CD4-positive, alpha-beta T cell treated with Interleukin-17A for 1 hour (primary cell): ENCODE data around the gene SPRR5.

ENCODE experiments used
- DNase-seq: peaks from one replicate; pipeline ENCODE4 v3.0.0-alpha.2; 2020

SPRR5 gene, protein sequence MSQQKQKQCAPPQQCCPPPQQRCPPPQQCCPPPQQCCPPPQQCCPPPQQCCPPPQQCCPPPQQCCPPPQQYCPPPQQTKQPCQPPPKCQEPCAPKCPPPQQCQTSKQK

DNA sequence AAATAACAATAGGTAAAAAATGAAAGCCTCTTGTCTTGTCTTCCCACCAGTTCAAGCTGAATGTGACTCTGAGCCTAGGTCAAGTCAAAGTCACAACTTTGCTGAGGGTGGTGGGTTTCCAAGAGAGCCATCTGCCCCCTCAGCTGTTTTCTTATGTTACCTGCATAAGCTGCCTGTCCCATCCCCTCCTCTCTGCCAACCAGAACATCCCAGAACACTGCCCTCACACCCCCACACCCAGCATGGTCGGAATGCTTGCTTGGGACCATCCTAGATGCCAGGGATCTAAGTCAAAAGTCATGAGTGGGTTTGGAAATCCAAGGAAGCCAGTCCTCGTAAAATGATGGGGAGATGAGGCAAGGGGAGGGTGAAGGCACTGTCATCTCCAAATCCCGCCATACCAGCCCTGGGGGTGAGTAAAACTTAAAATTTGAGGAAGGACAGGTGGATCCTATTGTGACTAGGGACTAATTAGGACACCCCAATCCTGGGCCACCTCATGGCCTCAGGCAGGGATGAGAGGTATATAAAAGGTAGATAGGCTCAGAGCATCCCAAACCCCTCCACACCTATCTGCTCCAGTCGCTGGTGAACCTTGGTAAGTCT is at the start of gene SPRR5:
SPRR5 (plus strand) TSS at position 556 of the 606 bp plus-strand sequence. CDS start 1,349 bp downstream, outside the sequence.
- no peak for DNase-seq

DNA sequence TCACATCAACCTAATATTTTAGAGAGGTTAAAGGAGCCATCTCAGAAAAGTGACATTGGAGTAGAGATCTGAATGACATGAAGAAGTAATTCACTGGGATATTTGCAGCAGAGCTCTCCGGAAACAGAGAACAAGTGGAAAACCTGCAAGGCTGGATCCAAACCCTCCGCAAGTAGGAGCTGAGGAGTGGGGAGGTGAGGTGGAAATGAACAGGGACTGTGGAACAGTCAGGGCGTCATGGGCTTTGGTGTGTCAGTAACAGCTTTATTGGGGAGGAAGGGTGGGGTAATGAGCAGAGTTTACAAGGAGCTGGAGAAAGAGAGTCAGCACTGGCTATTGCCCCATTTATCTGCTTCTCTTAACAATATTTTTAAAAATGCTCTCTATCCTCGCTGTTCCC is 48.0 kb upstream of the SPRR5 start:
- no peak for DNase-seq

DNA sequence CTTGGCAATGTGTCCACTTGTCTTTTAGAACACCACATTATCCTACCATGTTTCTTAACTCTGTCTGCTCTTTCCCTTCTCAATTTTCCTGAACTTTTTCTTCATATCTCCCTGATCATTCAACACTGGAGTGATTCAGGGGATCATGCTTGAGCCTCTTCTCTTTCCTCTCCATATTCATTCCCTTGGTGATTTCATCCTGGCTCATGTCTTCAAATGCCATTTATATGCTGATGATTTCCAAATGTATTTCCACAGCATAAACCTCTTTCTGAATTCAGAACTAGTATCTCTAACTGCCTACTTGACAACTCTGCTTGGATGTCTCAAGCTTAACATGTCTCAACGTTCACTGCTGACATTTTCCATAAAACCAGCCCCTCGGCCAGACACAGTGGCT is 47.1 kb upstream of the SPRR5 start:
- no peak for DNase-seq

DNA sequence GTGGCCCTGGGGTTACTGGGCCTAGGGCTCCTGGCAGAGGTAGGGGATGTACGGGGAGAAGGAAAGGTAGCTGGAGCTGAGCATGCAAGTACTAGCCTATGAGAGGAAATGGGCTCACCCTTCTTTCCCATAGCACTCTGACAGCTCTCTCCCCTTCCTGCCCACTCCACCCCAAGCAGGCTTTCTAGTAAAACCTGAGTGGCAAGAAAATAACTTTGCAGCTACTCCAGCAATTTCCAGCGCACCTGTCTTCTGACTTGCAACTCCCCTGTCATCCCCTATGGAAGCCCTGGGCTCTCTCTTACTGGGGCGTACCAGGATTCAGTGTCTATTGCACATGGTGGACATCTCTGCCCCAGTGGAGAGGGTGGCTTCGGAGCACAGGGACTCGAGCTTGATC is 45.4 kb upstream of the SPRR5 start:
- DNase-seq: no peak

DNA sequence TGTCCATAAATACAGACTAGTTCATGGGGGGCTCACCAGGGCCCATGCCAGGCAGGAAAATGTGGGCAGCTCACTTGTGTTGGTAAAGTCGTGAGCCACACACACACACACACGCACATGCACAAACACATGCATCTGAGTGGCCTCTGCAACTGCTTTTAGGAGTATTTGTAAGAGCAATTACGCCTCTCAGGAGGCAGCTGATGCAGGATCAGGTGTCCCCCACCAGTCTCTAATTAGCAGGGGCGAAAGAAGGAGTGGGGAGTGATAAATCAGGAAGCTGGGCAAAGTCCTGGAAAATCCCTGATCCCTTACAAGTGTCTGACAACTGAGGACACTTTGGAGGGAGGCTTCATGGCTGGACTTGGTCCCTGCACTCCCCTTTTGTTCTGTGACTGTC is 44.4 kb upstream of the SPRR5 start:
- no peak for DNase-seq

DNA sequence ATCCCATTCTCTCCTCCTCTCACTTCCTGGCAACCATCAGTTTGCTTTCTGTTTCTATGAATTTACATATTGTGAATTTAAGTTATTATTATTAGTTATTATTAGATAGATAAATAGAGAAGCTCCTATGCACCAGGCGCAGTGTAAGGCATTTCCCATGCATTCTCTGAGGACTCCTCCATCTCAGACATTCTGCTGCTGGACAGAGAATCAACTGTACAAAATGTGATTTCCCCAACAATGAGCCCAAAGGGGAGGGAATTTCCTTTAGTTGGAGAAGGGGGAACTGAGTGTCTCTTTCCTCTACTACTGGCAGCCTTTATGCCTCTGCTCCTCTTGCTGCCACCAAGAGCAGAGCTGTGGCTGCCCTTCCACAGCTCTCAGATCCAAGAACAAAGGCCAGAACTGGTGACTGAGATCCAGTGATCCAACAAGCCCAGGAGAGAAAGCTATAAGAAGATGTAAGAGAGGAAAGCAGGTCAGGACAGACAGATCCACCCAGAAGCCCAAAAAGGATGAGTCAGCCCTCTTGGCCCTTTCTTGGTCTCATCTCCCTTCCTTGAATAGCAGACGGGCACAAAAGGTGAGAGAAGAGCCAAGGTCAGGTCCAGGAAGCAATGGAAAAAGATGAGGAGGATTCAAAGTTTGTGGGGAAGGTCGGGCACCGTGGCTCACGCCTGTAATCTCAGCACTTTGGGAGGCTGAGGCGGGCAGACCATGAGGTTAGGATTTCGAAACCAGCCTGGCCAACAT is 42.1 kb upstream of the SPRR5 start:
- no peak for DNase-seq

DNA sequence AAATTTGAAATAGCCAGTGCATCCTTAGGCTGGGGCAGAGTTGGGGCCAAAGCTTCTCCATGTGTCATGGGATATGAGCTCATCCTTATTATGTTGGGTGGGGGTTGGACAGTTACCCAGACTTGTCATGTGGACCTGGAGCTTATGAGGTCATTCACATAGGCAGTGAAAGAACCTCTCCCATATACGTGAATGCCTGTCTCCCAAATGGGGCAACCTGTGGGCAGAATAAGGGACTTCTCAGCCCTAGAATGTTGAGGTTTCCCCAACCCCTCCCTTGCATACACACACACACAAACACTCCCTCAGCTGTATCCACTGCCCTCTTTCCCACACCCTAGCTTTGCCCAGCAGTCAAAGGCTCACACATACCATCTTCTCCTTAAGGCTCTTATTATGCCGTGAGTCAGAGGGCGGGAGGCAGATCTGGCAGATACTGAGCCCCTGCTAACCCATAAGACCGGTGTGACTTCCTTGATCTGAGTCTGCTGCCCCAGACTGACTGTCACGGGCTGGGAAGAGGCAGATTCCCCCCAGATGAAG is 40.9 kb upstream of the SPRR5 start:
- DNase-seq: no peak

DNA sequence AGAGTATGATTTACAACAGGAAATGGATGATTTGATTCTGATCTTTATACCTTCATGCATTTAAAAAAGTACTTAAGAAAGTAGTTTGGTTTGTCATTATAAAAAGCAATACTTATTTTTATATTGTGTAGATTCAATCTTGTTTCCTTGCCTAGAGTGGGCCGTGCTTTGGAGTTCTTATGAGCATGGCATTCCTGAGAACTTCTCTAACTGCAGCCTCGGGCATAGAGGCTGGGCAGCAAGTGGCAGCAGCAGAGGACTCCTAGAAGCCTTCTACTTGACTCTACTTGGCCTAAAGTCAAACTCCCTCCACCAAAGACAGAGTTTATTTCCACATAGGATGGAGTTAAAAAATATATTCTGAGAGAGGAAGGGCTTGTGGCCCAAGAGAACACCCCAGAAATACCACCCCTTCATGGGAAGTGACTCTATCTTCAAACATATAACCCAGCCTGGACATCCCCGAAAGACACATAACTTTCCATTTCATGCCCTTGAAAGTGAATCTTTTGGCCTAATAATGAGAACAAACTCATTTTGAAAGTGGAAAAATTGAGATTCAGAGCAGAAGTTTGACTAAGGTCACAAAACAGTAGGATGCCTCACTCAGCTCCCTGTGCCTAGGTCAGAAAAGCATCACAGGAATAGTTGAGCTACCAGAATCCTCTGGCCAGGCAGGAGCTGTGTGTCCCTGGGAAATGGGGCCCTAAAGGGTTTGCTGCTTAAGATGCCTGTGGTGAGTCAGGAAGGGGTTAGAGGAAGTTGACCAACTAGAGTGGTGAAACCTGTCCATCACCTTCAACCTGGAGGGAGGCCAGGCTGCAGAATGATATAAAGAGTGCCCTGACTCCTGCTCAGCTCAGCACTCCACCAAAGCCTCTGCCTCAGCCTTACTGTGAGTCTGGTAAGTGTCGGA is 39.1 kb upstream of the SPRR5 start, which contains the start of gene IVL:
IVL (plus strand) TSS at position 861 of the 916 bp plus-strand sequence. CDS start 1,252 bp downstream, outside the sequence.
- DNase-seq: no peak

DNA sequence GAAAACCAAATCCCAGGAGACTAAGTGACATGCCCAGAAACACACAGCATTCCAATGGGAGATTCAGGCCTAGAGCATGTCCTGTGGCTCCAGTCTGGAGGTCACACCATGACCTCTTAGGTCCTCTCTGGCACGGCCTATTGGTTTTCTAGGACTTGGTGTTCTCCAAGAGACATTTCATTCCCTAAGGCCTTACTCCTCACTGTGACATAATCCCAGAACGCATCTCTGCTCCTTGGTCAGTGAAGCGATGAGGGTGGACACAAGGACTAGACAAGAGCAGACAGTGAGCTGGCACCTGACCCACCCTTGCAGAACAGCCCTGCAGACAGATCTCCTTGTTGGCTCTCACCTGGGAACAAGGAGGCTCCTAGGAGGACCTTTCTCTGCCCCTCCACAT is 37.8 kb upstream of the SPRR5 start:
- no peak for DNase-seq

DNA sequence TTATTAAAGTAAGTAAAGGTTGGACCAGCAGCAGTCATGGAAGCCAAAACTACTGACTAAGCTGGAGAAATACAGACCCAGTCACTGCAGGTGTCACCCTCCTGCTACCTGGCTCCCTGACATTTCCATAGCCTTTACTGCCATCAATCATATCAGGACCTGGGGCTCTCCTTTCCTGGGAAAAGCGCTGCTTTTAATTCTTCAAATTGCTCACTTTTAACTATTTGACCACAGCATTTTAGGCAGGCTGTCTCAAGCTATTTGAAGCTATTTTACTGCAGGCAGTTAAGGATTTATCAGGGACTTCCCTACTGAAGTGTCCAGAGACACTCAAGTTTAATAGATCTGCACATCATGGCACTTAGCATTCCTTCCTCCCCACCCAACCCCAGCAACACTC is 34.5 kb upstream of the SPRR5 start:
- no peak for DNase-seq

DNA sequence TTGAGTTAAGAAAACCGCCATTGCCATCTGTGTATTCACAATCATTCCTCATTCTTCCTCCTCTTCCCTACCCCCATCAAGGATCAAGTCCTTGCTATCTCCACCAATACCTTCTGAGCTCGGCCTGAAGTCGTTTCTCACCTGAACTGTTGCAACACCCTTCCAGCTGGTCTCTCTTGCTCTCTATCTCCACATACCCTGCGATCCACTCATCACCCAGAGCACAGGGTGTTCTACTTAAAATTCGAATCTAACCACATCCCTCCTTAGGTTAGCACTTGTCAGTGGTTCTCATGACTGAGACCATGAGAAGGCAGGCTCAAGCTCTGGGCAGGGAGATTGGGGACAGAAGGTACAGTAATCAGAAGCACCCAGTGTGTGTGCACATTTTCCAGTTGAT is 34.1 kb upstream of the SPRR5 start:
- DNase-seq: peak; percentile 9

DNA sequence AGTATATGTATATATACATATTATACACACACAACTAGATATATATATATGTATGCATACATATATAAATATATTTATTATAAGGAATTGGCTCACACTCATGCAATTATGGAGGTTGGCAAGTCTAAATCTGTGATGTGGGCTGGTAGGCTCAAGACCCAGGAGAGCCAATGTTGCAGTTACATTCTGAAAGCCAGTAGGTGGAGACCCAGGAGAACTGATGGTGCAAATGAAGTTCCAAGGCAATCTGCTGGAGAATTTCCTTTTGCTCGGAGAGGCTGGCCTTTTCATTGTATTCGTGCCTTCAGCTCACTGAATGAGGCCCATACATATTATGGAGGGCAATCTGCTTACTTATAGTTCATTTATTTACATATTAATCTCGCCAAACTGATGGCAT is 29.2 kb upstream of the SPRR5 start:
- no peak for DNase-seq

DNA sequence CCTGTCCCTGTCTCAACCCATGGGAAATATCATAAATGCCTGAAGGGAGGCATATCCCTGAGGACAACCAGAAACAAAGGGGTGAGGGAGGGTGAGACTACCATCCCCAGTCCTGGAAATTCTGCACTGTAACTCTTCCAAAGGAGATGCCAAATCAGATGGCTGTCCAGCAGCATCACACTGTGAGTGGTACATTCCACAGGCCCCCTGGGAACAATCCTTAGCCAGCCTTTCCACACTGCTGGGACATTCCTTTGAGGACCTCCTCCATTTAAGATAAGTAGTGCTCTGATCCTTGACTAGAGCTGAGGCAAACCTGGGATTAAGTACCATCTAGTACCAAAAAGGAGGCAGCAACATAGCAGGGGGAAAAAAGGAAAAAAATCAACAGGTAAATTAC is 27.9 kb upstream of the SPRR5 start:
- DNase-seq: no peak

DNA sequence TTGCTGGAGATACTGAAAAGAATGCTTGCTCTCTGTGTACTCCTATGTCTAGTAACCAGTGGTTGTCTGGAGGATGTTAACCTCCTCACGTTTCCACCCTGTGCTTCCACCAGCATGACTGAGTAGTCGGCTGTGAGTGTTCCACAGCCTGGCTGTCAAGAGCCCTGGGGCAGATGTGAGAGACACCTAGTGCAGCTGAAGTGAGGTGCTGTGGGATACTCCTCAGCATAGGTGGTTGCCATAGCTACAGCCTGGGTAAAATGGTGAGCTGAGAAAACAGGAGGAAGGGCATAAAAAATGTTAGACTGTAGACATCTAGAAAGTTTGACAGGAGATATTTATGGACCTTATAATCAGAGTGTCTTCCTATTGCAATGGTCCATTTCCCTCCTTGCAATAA is 22.8 kb upstream of the SPRR5 start:
- no peak for DNase-seq

DNA sequence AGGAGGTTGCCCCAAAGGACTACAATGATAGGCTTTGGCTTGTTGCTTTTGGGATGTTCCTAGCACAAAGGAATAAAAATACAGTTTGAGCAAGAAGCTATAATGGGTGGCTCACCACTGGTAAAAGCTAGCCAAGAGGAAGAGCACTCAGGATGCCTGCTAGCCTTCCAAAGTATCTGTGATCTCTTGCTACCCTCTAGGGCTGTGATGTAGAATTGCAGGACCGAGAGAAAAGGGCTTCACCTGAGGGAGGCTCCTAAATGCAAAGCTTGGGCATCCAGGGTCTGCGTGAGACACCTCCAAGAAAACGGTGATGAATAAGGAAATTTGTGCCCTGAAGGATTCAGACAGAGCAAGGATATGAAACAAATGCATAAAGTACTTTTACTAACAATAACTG is 20.9 kb upstream of the SPRR5 start:
- DNase-seq: no peak

DNA sequence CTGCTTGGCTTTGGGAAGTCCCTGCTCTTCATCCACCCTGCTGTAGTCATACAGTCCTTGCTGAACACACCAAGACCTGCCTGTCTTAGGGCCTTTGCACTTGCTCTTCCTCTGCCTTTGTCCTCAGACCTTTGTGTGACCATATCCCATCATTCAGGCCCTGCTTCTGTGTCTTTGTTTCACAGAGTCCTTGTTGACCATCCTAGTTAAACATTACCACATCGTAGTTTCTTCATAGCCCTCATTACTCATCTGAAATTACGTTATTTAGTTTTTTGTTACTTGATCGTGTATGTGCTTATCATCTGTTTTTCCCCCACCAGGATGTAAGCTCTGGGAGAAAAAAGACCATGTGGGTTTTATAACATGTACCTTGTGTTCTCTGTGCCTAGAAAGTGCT is 18.3 kb upstream of the SPRR5 start:
- no peak for DNase-seq

DNA sequence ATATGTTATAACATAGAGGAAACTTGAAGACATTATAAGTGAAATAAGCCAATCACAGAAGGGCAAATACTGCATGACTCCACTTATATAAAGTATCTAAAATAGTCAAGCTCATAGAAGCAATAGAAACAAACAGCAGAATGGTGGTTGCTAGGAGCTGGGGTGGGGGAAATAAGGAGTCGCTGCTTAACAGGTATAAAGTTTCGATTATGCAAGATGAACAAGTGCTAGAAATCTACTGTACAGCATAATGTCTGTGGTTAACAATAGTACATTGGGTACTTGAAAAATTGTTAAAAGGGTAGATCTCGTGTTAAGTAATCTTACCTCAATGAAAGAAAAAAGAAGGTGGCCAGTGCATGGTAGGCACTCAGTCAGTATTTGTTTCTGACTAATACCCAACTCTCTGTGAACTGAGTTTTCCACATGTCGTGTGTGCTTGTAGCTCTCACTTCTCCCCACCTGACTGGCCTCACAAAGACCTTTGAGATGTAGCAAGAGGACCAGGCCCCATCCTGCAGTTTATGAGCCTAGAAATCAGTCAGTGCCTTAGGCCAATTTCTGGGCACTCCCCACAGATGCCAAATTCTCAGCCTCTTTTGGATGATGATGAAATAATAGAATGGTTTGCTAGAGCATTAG is 14.7 kb upstream of the SPRR5 start:
- no peak for DNase-seq

DNA sequence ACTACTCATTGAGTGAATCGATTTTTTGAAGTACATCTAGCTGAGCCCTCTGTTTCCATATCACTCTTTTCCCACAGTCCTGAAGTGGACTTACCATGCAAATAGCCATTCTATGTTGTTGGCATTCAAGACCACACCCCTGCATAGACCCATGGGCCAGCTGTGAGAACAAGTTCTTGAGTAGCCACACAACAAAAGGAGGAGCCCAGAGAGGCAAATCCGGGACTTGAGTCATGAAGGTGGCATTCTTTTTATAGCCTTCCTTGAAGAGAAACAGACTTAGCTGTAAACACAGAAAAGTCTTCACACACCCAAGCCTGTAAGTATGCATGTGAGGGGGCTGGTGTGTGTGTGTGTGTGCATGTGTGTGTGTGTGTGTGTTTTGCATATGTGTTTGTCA is 13.8 kb upstream of the SPRR5 start:
- DNase-seq: no peak

DNA sequence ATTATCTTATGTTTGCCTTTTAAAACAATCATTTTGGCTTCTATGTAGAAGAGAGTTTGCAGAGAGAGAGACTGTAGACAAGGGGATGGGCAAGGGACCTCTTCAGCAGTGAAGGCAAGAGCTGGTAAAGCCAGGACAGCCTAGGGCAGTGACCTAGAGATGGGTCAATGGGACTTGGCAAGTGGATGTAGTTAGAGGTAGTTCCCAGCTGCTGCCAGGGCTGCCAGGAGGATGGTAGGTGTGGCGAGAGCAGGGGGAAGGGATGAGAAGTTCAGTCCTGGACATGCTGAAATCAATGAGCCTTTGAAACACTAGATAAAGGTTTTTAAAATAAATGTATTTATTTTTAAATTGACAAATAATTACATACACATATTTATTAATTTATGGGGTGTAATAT is 6.4 kb upstream of the SPRR5 start:
- DNase-seq: no peak

DNA sequence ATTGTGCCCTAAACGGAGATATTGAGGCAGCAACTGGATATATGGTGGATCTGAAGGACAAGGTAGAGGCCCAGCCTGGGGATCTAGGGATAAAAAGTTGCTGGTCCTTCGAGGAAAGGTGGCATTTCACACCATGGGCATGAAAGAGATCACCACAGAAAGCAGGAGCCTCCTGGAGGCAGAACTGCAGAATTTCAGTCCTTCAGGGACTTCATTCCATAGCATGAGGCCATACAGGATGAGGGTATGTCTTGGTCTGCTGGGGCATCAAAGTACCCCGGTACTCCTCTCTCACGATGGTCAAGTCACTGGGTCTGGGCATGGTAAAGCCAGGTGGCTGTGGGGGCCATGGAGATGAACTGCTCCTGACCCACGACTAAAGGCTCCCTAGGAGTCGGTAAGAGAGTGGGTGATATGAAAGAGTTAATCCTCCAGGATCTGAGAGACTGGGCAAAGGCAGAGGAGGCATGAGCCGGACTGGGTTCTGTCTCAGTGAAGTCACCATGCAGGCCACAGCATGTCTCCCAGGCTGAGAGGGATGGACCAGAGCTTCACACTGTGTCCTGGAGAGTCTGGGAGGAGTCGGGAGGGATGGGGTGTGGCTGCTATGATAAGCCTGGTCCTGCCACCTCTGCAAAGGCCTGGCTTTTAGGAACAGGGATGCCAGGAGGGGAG is 5.8 kb upstream of the SPRR5 start:
- DNase-seq: no peak

DNA sequence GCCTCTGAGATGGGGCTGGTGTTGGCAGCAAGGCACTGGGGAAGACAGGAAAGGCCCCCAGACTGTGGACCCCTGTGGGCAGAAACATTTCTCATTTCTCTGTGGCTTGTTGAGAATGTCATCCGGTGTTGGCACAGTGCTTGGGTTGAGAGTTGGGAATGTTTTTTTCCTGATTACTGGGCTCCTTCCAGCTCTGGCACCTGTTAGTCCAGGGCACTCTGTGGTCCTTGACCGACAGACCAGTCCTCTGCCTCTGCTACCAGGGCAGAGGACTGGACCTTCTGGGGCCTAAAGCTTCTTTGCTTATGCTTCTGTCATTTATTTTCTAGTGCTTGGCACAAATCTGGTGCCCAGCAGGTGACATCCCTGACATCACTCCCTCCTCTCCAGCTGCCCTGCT is 4.8 kb upstream of the SPRR5 start:
- DNase-seq: no peak

DNA sequence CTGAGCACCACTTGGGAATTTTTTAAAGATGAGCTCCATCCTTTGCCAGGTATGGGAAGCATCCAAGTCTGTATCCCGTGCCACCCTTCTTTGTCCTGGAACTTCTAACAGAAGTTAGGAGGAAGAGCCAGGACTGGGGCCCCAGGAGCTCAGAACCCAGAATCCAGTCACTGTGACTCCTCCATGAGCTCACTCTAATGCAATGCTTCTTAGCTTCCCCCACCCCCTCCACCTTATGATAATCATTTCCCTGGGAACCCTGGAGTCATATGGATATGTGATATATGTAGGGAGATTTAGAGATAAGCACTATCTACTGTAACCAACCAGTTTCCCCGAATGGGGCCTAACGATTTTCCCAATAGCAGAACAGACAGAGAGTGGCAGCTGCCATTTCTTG is 758 bp upstream of the SPRR5 start:
- no peak for DNase-seq
